HG03064 (cell line): ENCODE data around the gene ARFGAP1.

ENCODE experiments used
- ATAC-seq: cut with Tn5 transposase; IDR thresholded peaks from one replicate; pipeline ENCODE4 v1.9.1; 2021; ENCODE audit warnings: low read depth; ENCODE audit not compliant: unreplicated experiment

The ARFGAP1 gene

GRCh38 chr20:63258781-63259180 is 13.8 kb upstream of the ARFGAP1 start:
- ATAC-seq = no peak

- ATAC-seq = no peak
Measured at GRCh38 chr20:63259734-63260460, 12.7 kb upstream of the ARFGAP1 start.

- ATAC-seq = no peak
Measured at GRCh38 chr20:63260521-63260920, 12.1 kb upstream of the ARFGAP1 start.

- no peak for ATAC-seq
Measured at GRCh38 chr20:63261060-63261794, 11.4 kb upstream of the ARFGAP1 start.

GRCh38 chr20:63261795-63262528 is 10.7 kb upstream of the ARFGAP1 start:
- ATAC-seq = no peak

GRCh38 chr20:63262836-63263235 is 9.8 kb upstream of the ARFGAP1 start:
- ATAC-seq = no peak

- ATAC-seq = no peak
Measured at GRCh38 chr20:63264000-63264399, 8.6 kb upstream of the ARFGAP1 start.

- ATAC-seq = no peak
Measured at GRCh38 chr20:63264519-63264918, 8.1 kb upstream of the ARFGAP1 start.

- no peak for ATAC-seq
Measured at GRCh38 chr20:63265891-63266515, 6.6 kb upstream of the ARFGAP1 start.

- ATAC-seq = no peak
Measured at GRCh38 chr20:63267691-63268090, 4.9 kb upstream of the ARFGAP1 start.

GRCh38 chr20:63268256-63268655 is 4.4 kb upstream of the ARFGAP1 start:
- no peak for ATAC-seq

- no peak for ATAC-seq
Measured at GRCh38 chr20:63268671-63269439, 3.8 kb upstream of the ARFGAP1 start.

- no peak for ATAC-seq
Measured at GRCh38 chr20:63269724-63270123, 2.9 kb upstream of the ARFGAP1 start.

- no peak for ATAC-seq
Measured at GRCh38 chr20:63270606-63271325, 1.8 kb upstream of the ARFGAP1 start.

GRCh38 chr20:63273059-63273579 is 506 bp downstream of the ARFGAP1 start:
- ATAC-seq = no peak

- ATAC-seq = no peak
Measured at GRCh38 chr20:63273635-63274380, 1.2 kb downstream of the ARFGAP1 start.

GRCh38 chr20:63274381-63275228 is 2.0 kb downstream of the ARFGAP1 start:
- ATAC-seq = no peak

GRCh38 chr20:63275825-63276224 is 3.2 kb downstream of the ARFGAP1 start:
- no peak for ATAC-seq
